IPS DF 4.7 (cell line): ENCODE measurements around the gene OR11A1.

Source experiments
- DNase-seq: peaks from one replicate; pipeline ENCODE4 v3.0.0-alpha.2; 2013; ENCODE audit warnings: low spot score; ENCODE audit errors: extremely low read depth

OR11A1 gene

GRCh38 chr6:29399525-29399924 lies 57.3 kb downstream of the OR11A1 start:
- no peak for DNase-seq

DNA sequence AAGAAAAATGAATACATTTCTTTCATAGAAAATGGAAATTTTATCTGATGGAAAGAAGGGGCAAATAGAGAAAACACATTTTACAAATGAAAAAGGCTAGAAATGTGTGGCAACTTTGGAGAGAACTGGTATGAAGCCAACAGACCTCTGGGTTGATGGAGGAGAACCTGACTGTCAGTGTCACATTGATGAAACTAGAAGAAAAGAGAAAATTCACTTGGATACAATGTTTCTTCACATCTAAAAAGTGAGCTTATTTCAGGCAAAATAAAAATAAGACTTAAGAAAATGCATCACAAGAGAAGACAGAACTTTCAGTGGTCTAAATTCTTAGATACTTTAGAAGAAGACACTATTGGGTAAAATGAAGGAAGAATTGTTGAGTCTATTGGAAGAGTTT lies 61.5 kb downstream of the OR11A1 start, which contains the start of gene OR12D2:
Gene OR12D2 (plus strand): TSS at position 301 of the 400 bp plus-strand sequence. CDS start 1,069 bp downstream, outside the sequence.
- no peak for DNase-seq

GRCh38 chr6:29388533-29388932 lies 68.3 kb downstream of the OR11A1 start:
- no peak for DNase-seq

DNA sequence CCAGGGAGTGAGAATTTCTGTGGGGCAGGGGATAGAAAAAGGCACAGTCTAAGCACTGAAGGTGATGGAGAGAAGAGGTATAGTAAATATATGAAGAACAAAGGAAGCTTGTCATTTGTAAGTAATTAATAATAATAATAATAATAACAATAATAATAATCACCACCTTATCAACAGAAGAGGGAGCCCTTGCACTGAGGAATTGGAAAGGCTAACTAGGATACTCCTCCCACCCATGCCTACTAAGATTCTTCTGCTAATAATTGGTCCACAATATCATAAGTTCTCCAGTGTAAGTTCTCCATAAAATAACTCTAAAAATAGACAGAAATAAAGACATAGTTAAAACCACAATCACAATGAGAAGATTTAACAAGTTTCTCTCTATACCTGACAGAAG lies 80.9 kb downstream of the OR11A1 start:
- DNase-seq, result no peak
